HL-60 (cell line): Measurements from ENCODE around the gene ZNF609.

ENCODE experiments used
- DNase-seq, 2 experiments: peaks; one replicate each; pipeline ENCODE4 v3.0.0-alpha.2; 2010 to 2020; ENCODE audit warnings: low read depth in 1 of 2, low spot score in 1 of 2
- H3K27ac ChIP-seq: fragments of 250-450 bp; sonication (Bioruptor Pico); replicated peaks from 2 replicates; pipeline ENCODE4 v1.5.1; 2020; ENCODE audit warnings: mild to moderate bottlenecking, moderate library complexity
- H3K27me3 ChIP-seq: fragments of 250-450 bp; sonication (Bioruptor Pico); 2 replicates; pipeline ENCODE4 v1.5.1; 2021; ENCODE audit warnings: mild to moderate bottlenecking, moderate library complexity; ENCODE audit not compliant: insufficient read depth, poor library complexity, severe bottlenecking
- H3K4me3 ChIP-seq: replicated peaks from 2 replicates; pipeline ENCODE4 v1.5.1; 2011; ENCODE audit warnings: mild to moderate bottlenecking, control low read depth, low read length; ENCODE audit not compliant: insufficient read depth
- GABPA ChIP-seq: IDR thresholded peaks from 2 replicates; pipeline ENCODE4 v1.6.1; 2012; ENCODE audit warnings: low read depth
- POLR2AphosphoS5 ChIP-seq: IDR thresholded peaks from 2 replicates; pipeline ENCODE4 v1.6.1; 2012; ENCODE audit warnings: low read depth
- REST ChIP-seq: IDR thresholded peaks from 2 replicates; pipeline ENCODE4 v1.6.1; 2012; ENCODE audit warnings: low read depth; ENCODE audit not compliant: insufficient replicate concordance
- SPI1 ChIP-seq: IDR thresholded peaks from 2 replicates; pipeline ENCODE4 v1.6.1; 2012; ENCODE audit warnings: low read depth, mild to moderate bottlenecking, borderline replicate concordance
- TF ChIP-seq, protein P1 (sequence below): IDR thresholded peaks from one replicate; pipeline ENCODE4 v1.5.1; 2011; ENCODE audit warnings: low read length, control low read depth, inconsistent platforms; ENCODE audit not compliant: insufficient read depth

ZNF609 gene

GRCh38 chr15:64527263-64527984 is 67.0 kb downstream of the ZNF609 start:
- no peak overlapping the region for H3K27ac ChIP-seq
- no peak overlapping the region for H3K4me3 ChIP-seq
- H3K27me3 ChIP-seq = no peaks in the 10 kb centered on the region
- TF ChIP-seq REST (no peak), SPI1 (peak; percentile 50; the same call in 1 of the 2 replicates)
- peak in 1 of 2 experiments; percentile 7 for DNase-seq

- TF ChIP-seq REST (no peak), GABPA (no peak), SPI1 (no peak), POLR2AphosphoS5 (no peak)
- TF ChIP-seq, protein P1, sequence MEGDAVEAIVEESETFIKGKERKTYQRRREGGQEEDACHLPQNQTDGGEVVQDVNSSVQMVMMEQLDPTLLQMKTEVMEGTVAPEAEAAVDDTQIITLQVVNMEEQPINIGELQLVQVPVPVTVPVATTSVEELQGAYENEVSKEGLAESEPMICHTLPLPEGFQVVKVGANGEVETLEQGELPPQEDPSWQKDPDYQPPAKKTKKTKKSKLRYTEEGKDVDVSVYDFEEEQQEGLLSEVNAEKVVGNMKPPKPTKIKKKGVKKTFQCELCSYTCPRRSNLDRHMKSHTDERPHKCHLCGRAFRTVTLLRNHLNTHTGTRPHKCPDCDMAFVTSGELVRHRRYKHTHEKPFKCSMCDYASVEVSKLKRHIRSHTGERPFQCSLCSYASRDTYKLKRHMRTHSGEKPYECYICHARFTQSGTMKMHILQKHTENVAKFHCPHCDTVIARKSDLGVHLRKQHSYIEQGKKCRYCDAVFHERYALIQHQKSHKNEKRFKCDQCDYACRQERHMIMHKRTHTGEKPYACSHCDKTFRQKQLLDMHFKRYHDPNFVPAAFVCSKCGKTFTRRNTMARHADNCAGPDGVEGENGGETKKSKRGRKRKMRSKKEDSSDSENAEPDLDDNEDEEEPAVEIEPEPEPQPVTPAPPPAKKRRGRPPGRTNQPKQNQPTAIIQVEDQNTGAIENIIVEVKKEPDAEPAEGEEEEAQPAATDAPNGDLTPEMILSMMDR = no peak
- DNase-seq = no peak
- no peak overlapping the region for H3K27ac ChIP-seq
- H3K4me3 ChIP-seq = no peak overlapping the region
- no peaks in the 10 kb centered on the region for H3K27me3 ChIP-seq
Measured at GRCh38 chr15:64528871-64529270, 68.5 kb downstream of the ZNF609 start.

- Histone ChIP-seq H3K27ac (no peak overlapping the region), H3K27me3 (no peaks in the 10 kb centered on the region), H3K4me3 (no peak overlapping the region)
- TF ChIP-seq POLR2AphosphoS5 = no peak
- no peak for DNase-seq
Measured at GRCh38 chr15:64530472-64530871, 70.1 kb downstream of the ZNF609 start.

DNA sequence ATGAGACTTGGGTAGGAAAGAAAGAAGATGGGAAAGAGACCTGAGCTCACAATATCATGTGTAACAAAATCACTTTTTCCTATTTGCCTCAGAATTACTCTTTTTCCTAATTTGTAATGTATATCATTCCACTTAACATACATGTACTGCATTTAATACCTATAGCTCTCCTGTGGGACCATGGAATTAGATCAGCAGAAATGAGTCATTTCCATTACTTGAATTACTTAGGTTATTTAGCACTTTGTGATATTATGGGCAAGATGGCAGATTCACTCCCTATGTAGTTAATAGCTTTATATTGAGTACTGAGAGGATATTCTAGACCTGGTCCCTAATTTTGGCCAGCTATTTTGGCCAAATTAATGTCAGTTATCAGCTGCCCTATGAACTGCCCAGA is 70.5 kb downstream of the ZNF609 start:
- DNase-seq = no peak
- Histone ChIP-seq H3K27me3 (no peaks in the 10 kb centered on the region), H3K4me3 (no peak overlapping the region), H3K27ac (no peak overlapping the region)
- TF ChIP-seq SPI1 (no peak), GABPA (no peak), POLR2AphosphoS5 (no peak), REST (no peak)
- TF ChIP-seq, protein P1 = no peak
